T-helper 1 cell treated with Interleukin-12 subunit alpha and Interleukin-12 subunit beta and Interleukin-4 antibody, amounts not matched to agents 30 ng/mL and 1 ng/mL, for 36 hours (primary cell): Measurements from ENCODE around the gene PCGF3. TPM values are rescaled to one million over a fixed set of nuclear protein-coding genes. Genes with fewer than 3 reads are reported as not detected.
"Not testable (repeated sequence)": the region's sequence is repeated elsewhere in the genome, so short reads cannot be mapped to it uniquely, and the experiment has no call there.

Experiments
- intact Hi-C: fragments of 100-400 bp; cut with micrococcal nuclease; formaldehyde crosslinking; loops from one replicate; pipeline ENCODE4 v1.15.1; 2024
- total RNA-seq: library from RNA; stranded (reverse); gene quantifications from 2 replicates; pipeline ENCODE4 v1.2.3, GENCODE V29; 2022

The PCGF3 gene
- total RNA-seq, 1 donor from 2014 or later = 43.1 TPM

- intact Hi-C loops = no loop called here
Measured at GRCh38 chr4:720111-720860, 14.7 kb downstream of the PCGF3 start.

DNA sequence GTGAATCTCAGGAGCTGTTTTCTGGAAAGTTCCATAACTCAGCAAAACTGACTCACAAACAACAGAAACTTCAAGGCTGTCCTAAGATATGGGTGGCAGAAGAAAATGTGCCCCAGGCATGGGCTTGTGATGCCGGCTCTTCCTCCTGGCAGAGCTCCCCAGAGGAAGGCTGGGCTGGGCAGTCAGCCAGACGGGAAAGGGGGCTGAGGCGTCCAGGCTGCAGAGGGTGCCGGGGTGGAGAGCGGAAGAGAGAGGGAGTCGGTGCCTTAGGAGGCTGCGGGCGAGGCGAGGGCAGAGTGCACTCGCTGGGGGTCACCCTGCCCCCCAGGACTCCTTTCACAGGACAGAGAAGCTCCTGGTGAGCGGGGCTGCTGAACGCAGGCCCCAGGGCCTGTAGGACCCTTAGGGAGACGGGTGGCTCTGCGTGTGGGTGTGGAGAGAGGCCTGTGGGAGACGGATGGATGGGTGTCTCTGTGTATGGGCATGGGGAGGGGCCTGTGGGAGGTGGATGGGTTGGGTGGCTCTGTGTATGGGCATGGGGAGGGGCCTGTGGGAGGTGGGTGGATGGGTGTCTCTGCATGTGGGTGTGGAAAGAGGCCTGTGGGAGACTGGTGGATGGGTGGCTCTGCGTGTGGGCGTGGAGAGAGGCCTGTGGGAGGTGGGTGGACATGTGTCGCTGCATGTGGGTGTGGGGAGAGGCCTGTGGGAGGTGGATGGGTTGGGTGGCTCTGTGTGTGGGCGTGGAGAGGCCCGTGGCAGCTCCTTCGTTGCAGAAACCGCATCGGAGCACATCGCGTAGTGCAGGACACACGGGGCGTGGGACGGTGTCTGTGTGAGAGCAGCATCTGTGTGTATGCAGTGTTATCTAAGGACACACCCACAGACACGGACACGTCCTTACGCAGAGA is 15.9 kb downstream of the PCGF3 start:
- intact Hi-C loops = no loop called here

- intact Hi-C loops = no loop called here
Measured at GRCh38 chr4:722169-722725, 16.6 kb downstream of the PCGF3 start.

DNA sequence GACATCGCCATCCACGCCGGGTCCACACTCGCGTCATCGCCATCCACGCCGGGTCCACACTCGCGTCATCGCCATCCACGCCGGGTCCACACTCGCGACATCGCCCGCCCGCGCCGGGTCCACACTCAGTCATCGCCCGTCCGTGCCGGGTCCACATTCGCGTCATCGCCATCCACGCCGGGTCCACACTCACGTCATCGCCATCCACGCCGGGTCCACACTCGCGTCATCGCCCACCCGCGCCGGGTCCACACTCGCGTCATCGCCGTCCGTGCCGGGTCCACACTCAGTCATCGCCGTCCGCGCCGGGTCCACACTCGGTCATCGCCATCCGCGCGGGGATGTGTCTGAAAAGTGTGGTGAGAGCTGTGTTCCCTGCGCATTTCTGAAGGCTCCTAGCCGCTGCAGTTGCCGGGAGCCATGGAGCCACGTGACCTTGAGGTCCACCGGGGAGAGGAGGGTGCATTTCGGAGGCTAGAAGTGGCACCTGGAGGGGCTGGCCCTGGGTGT is 17.3 kb downstream of the PCGF3 start:
- intact Hi-C loops = no loop called here

DNA sequence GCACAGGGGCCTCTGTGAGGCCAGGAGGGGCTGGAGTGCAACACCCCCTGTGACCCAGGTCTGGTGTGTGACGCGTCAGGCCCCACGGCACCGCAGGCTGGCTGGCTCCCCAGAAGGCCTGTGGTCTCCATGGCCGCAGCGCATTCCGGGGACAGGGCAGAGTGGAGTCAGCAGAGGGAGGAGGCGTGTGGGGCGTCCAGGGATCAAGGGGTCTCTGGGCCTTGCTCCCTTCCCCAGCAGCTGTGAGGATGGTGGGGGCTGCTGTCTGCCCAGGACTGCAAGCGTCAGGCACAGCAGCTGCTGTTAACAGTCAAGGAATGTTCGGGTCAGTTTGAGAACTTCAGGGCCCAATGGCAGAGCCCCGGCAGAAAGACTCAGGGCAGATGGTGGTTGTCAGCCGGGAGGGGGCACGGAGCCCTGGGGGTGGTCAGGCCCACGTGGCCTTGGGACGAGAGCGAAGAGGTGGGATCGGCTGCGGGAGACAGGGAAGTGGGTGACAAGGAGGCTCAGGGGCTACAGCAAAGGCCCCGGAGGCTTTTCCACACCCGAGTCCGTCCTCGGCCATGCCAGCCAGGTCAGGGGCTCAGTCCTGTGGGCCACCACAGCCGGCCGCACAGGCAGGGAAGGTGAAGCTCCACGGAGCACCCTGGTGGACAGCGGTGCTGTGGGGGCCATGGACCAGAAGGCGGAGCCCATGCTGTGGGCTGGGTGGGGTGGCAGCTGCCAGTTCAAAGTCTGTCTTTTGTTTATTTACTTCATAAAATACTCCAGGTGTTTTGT is 18.3 kb downstream of the PCGF3 start:
- intact Hi-C loops = no loop called here

DNA sequence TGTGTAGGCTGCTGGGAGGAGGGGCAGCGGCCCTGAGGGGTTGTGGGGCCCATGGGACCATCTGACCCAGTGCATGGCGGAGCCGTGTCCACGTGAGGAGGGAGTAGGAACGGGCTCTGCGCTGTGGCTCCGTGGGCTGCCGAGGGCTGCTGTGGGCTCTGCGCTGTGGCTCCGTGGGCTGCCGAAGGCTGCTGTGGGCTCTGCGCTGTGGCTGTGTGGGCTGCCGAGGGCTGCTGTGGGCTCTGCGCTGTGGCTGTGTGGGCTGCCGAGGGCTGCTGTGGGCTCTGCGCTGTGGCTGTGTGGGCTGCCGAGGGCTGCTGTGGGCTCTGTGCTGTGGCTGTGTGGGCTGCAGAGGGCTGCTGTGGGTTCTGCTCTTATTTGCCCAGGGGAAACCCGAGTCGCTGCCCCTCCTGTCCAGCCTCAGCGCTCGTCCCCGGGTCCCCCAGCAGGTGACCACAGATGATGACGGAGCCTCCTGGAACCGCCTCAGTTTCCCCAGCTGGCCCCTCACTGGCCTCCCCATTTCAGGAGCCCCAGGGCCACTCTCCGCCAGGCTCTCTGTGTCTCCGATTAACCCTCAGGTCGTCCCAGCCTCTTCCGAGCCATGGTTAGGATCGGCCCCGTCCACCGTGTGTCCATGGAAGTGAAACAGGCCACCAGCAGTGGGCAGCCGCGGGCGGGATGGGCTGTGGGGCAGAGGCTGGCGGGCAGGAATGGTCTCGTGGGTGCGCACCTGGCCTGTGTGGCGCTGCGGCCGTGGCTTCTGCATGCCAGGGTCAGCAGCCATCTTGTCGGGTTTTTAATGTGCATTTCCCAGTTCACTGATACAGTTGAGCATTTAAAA is 20.0 kb downstream of the PCGF3 start:
- intact Hi-C loops = no loop called here

DNA sequence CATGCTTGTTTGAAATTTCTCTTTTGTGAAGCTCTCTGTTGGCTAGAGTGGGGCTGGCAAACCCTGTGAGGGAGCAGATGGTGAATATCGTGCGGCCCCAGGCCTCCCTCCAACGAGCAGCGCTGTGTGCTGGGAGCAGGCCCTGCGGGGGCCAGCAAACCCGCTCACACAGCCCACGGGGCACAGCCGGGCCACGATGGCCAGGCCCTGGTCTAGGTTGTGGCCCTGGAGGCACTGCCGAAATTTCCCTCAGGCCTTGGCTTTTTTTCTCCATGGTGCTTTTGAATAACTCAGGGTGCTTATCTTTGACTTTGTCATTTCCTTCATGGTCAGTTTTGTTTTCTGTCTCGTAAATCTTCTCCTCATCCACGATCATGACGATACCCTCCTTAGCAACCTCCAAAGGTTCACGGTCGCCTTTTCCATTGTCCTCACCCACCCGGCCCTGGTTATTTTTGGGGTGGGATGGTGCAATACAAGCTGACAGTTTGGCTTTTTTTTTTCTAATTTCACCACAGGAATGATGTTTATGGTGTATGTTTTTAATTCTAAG is 20.7 kb downstream of the PCGF3 start:
- intact Hi-C loops = no loop called here

GRCh38 chr4:726838-727237 is 21.2 kb downstream of the PCGF3 start:
- intact Hi-C loops = no loop called here

DNA sequence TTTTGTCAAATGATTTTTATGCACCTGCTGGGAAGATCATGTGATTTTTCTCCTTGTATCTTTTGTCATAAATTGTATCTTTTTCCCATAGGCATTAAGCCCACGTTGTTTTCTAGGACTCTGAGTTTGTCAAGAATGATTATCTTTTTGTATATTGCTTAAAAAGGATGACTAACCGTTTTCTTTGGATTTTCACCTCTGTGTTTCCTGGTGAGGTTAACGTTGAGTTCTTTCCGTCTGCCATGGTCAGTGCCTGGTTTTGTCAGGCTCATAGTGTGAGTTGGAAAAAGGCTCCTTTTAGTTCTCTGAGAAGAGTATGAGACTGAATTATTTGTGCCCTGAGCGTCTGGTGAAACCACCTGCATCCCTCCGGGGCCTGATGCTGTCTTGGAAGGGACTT is 21.9 kb downstream of the PCGF3 start:
- intact Hi-C loops = no loop called here

DNA sequence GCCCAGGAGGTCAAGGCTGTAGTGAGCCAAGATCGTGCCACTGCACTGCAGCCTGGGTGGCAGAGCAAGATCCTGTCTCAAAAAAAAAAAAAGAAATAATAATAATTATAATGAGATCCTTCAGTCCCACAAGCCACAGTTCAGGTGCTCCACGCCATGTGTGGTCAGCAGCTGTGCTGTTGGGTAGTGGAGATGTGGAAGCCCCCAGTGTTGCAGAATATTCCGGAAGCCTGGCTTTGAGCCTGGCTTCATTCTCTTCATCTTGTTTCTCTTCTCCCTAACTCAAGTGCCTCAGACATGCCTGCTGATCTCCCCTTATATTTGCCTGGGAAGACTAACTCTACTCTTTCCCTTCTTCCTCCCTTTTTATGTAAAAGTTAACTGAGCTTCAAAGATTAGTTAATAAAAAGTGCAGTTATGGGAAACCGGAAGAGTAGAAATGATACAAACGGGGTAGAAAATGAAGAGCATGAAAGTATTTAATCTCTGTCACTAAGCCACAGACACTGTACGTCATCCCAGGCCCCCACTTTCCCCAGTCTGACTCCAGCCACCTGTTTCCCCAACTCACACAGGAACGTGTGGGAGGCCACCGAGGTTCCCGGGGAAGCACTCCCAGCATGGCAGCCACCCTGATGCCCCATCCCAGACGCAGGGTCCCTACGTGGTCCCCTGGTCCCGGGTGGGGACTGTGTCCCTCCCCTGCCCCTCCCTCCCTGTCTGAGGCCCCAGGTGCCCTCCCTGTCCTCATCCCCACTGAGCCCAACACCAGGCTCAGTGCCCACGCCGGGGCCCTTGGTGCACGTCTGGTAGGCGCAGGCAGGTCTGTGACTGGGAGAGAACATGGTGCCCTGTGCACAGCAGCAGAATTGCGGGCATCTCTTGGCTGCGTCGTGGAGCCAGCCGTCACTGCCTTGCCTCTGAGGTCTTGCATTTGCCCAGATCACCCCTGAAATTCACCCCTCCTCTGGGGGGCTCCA is 24.0 kb downstream of the PCGF3 start:
- intact Hi-C loops = no loop called here

DNA sequence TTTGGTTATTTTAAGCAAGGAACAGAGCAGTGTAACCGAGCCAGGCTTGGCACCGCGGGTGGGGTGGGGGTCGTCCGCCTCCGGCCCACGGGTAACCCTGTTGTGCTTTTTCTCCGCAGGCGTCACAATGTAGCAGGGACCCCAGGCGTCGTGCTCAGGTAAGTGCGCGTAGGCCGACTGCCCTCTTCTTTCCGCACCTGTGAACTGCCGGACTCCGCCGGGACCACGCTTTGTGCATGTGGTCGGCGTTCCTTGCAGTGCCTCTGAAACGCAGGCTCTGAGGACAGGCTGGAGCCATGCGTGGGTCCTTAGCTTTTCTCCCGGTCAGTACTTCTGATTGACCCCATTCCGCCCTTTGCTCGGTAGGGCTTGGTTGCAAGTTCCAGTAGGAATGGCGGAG is 24.9 kb downstream of the PCGF3 start:
- intact Hi-C loops = no loop called here

GRCh38 chr4:730946-731904 is 25.6 kb downstream of the PCGF3 start:
- intact Hi-C loops = not testable (repeated sequence)

GRCh38 chr4:731954-732353 is 26.3 kb downstream of the PCGF3 start:
- intact Hi-C loops = not testable (repeated sequence)

DNA sequence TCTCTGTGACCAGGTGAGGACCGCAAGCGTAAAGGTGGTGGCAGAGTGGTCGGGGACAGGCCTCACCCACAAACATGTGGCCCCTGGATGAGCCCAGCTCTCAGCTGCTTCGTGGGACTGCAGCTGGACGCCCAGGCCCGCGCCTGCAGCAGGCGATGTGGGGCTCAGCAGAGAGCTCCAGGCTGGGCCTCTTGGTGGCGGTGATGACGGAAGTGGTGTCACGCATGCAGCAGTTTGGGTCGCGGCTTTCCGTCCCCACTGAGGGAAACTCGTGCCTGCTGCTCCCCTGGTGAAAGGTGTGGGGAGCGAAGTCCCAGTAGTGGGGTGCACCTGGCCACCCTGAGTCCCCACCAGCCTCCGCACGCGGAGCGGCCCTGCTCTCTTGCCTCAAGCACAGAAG is 26.9 kb downstream of the PCGF3 start:
- intact Hi-C loops = no loop called here

- intact Hi-C loops = no loop called here
Measured at GRCh38 chr4:732911-733630, 27.4 kb downstream of the PCGF3 start.

DNA sequence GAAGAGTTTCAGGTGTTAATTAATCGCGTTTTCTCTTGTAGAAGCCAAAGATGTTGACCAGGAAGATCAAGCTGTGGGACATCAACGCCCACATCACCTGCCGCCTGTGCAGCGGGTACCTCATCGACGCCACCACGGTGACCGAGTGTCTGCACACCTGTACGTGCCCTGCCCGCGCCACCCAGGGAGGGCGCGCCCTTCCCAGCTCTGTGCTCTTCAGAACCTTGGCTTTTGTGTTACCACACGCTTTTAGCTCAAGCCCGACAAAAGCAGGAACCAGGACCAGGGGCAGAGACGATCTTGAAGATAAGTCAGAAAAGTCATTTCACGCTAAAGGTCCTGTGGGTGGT is 28.0 kb downstream of the PCGF3 start:
- intact Hi-C loops = no loop called here

GRCh38 chr4:734075-734474 is 28.4 kb downstream of the PCGF3 start:
- intact Hi-C loops = no loop called here
